Endothelial cell of umbilical vein (primary cell): ENCODE data around the gene MEIOSIN. TPM values are rescaled to one million over a fixed set of nuclear protein-coding genes. Genes with fewer than 3 reads are reported as not detected.

Experiments
- BruUV-seq: library from RNA; stranded (reverse); fragments of 400-500 nt; replicated peaks from 2 replicates; lab custom pipeline; 2021; lab: Mats Ljungman, UMichigan
- CTCF ChIA-PET: fragments of 300-600, 350-600 bp; sonication (Branson Sonifier 250); formaldehyde crosslinking; loops from one replicate; lab custom pipeline; 2021; ENCODE audit warnings: antibody characterized with exemption, inconsistent platforms; lab: Charles Lee
- POLR2A ChIA-PET: fragments of 300-600, 350-600 bp; sonication (Branson Sonifier 250); formaldehyde crosslinking; loops from one replicate; lab custom pipeline; 2021; ENCODE audit warnings: antibody characterized with exemption, inconsistent platforms; lab: Charles Lee
- DNase-seq: peaks from one replicate; pipeline ENCODE4 v3.0.0-alpha.2; 2011; ENCODE audit warnings: low read depth, low spot score
- FAIRE-seq: peaks from 2 replicates; lab custom pipeline; 2011; peaks lifted over from hg19 to GRCh38; lab: Jason Lieb, UNC
- H2AFZ ChIP-seq: 2 replicates; pipeline ENCODE4 v1.6.0; 2012; ENCODE audit warnings: low read depth, low read length, control low read depth, inconsistent platforms
- H3K27ac ChIP-seq: 2 replicates; pipeline ENCODE4 v1.5.1; 2011; ENCODE audit warnings: low read depth, mild to moderate bottlenecking, control low read depth, low read length, moderate library complexity; ENCODE audit not compliant: insufficient read depth
- H3K27me3 ChIP-seq, 2 experiments: 2 replicates each; pipeline versions ENCODE4 v1.6.0 to v1.6.1; 2011; ENCODE audit warnings: low read length in 2 of 2, mixed read lengths in 1 of 2; ENCODE audit not compliant: control insufficient read depth in 2 of 2, insufficient read depth in 2 of 2
- H3K36me3 ChIP-seq, 2 experiments: 2 replicates in 1 of 2; 3 replicates in 1 of 2; pipeline ENCODE4 v1.5.1; 2011; ENCODE audit warnings: low read length in 2 of 2, mild to moderate bottlenecking in 1 of 2, moderate library complexity in 1 of 2; ENCODE audit not compliant: control insufficient read depth in 2 of 2, insufficient read depth in 2 of 2; ENCODE audit errors: extremely low read depth in 1 of 2
- H3K4me1 ChIP-seq: 3 replicates; pipeline ENCODE4 v1.5.1; 2011; ENCODE audit warnings: mild to moderate bottlenecking, low read length; ENCODE audit not compliant: control insufficient read depth, insufficient read depth; ENCODE audit errors: extremely low read depth
- H3K4me2 ChIP-seq: 2 replicates; pipeline ENCODE4 v1.6.1; 2011; ENCODE audit warnings: low read length, control low read depth, mixed read lengths; ENCODE audit not compliant: insufficient read depth
- H3K4me3 ChIP-seq, 3 experiments: fragments of 200-600 bp in 1 of 3; sonication (generic), shearing (Covaris generic) in 1 of 3; replicated peaks in 1 of 3; 2 replicates each; pipeline ENCODE4 v1.5.1; 2011 to 2016; ENCODE audit warnings: control low read depth in 3 of 3, low read length in 3 of 3, mild to moderate bottlenecking in 2 of 3, inconsistent platforms in 1 of 3, low read depth in 1 of 3, moderate library complexity in 1 of 3; ENCODE audit not compliant: insufficient read depth in 1 of 3
- H3K79me2 ChIP-seq: 2 replicates; pipeline ENCODE4 v1.6.0; 2012; ENCODE audit warnings: low read length, inconsistent platforms; ENCODE audit not compliant: control insufficient read depth, insufficient read depth
- H3K9ac ChIP-seq: replicated peaks from 2 replicates; pipeline ENCODE3; 2011; ENCODE audit warnings: low read length, control low read depth; ENCODE audit not compliant: insufficient read depth; ENCODE audit errors: extremely low read depth
- H3K9me1 ChIP-seq: replicated peaks from 3 replicates; pipeline ENCODE4 v1.6.0; 2011; ENCODE audit warnings: mild to moderate bottlenecking, low read length; ENCODE audit not compliant: control insufficient read depth, insufficient read depth; ENCODE audit errors: extremely low read depth
- H3K9me3 ChIP-seq: replicated peaks from 2 replicates; pipeline ENCODE4 v1.5.1; 2012; ENCODE audit warnings: low read length, inconsistent platforms; ENCODE audit not compliant: control insufficient read depth, insufficient read depth
- H4K20me1 ChIP-seq: replicated peaks from 2 replicates; pipeline ENCODE3; 2011; ENCODE audit warnings: mild to moderate bottlenecking, low read length; ENCODE audit not compliant: control insufficient read depth, insufficient read depth; ENCODE audit errors: extremely low read depth
- EZH2 ChIP-seq: IDR thresholded peaks from 2 replicates; pipeline ENCODE4 v1.6.1; 2012; ENCODE audit warnings: borderline replicate concordance, low read depth, mild to moderate bottlenecking, moderate library complexity, low read length, inconsistent platforms; ENCODE audit not compliant: severe bottlenecking
- FOS ChIP-seq: IDR thresholded peaks from 2 replicates; pipeline ENCODE4 v1.6.1; 2011; ENCODE audit warnings: mild to moderate bottlenecking, low read length, moderate library complexity, borderline replicate concordance; ENCODE audit not compliant: insufficient read depth
- GATA2 ChIP-seq: IDR thresholded peaks from 2 replicates; pipeline ENCODE4 v1.7.0; 2011; ENCODE audit warnings: low read depth, mild to moderate bottlenecking, moderate library complexity, mixed read lengths, low read length; ENCODE audit not compliant: insufficient read length, insufficient read depth
- JUN ChIP-seq: IDR thresholded peaks from 2 replicates; pipeline ENCODE4 v1.6.1; 2011; ENCODE audit warnings: borderline replicate concordance, low read depth; ENCODE audit not compliant: insufficient read length, insufficient read depth
- MYC ChIP-seq: IDR thresholded peaks from one replicate; pipeline ENCODE4 v1.6.1; 2011; ENCODE audit warnings: mild to moderate bottlenecking, low read depth, low read length
- POLR2A ChIP-seq: IDR thresholded peaks from 2 replicates; pipeline ENCODE4 v1.6.1; 2012; ENCODE audit warnings: low read depth, mild to moderate bottlenecking, control low read depth, low read length
- POLR2AphosphoS5 ChIP-seq: IDR thresholded peaks from 2 replicates; pipeline ENCODE4 v1.6.1; 2012; ENCODE audit warnings: low read depth, mild to moderate bottlenecking, control low read depth, low read length, moderate library complexity; ENCODE audit not compliant: insufficient read depth
- dilution Hi-C: fragments of 300-500 bp; cut with MboI; formaldehyde crosslinking; loops from one replicate; pipeline ENCODE4 v1.15.0; 2019; ENCODE audit warnings: low sequenced_read_pairs; ENCODE audit not compliant: extremely low pct_ligation_motif_present
- intact Hi-C: fragments of 100-400 bp; cut with micrococcal nuclease; formaldehyde crosslinking; loops from one replicate; pipeline ENCODE4 v1.10.0; 2022
- polyA plus RNA-seq, 4 experiments: library from polyadenylated mRNA; depleted of rRNA in 3 of 4; stranded (reverse) in 3 of 4; unstranded in 1 of 4; fragments of >200 nt; gene quantifications; 2 replicates each; pipeline versions ENCODE4 v1.2.1 to v1.2.3, GENCODE V29; 2011 to 2012; ENCODE audit warnings: missing spikeins in 1 of 4
- total RNA-seq: library from RNA; stranded (reverse); gene quantifications from 2 replicates; pipeline ENCODE4 v1.2.3, GENCODE V29; 2021
- TF ChIP-seq, protein P1 (sequence below), 2 donors: IDR thresholded peaks; 1 replicate in 1 of 2; 2 replicates in 1 of 2; pipeline ENCODE4 v1.5.1; 2011; ENCODE audit warnings: low read length in 2 of 2, mild to moderate bottlenecking in 2 of 2, moderate library complexity in 2 of 2, control low read depth in 1 of 2, inconsistent platforms in 1 of 2, low read depth in 1 of 2; ENCODE audit not compliant: insufficient read depth in 1 of 2; ENCODE audit errors: extremely low read depth in 1 of 2
- TF ChIP-seq, protein P2 (sequence below): IDR thresholded peaks from 2 replicates; pipeline ENCODE4 v1.6.1; 2011; ENCODE audit not compliant: insufficient read depth, insufficient read length

Gene MEIOSIN
- total and polyA plus RNA-seq, 2 donors (not counting 3 experiments of a cell fraction or from before 2014, with no cell fraction given), result not detected

DNA sequence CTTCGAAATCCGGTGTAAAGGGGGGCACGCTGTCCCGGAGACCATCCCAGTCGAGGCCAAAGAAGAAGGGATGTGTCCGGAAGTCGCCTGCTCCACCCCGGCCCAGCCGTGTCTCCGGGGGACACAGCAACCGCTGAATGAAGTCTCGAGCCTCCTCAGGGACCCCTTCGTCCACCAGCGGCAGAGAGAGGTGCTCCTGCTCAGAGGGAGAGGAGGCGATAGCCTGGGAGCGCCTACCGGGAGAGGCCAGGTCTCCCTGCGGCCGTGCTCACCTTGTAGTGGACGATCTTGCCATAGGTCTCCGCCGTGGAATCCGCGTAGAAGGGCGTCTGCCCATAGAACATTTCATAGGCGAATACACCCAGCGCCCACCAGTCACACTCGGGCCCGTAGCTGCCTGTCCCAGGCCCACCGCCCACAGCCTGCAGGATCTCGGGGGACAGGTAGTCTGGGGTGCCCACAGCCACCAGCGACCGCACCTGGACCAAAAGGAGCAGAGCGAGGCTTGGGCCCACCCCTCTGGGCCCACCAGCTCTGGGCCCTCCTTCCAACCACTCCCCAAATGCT, 44.2 kb downstream of the MEIOSIN start:
- no peak overlapping the region for H3K4me3 ChIP-seq
- H3K27ac ChIP-seq, result no peak overlapping the region
- DNase-seq (no peak), FAIRE-seq (no peak)
- H3K4me1 ChIP-seq, result peaks cover 5% of the 10 kb centered on the region
- no peak overlapping the region for H3K9ac ChIP-seq
- POLR2A ChIA-PET, result no interaction called here
- no peaks in the 10 kb centered on the region for H3K9me3 ChIP-seq
- TF ChIP-seq MYC, result no peak
- no peak for TF ChIP-seq GATA2
- TF ChIP-seq EZH2, result no peak
- TF ChIP-seq POLR2A, result no peak
- no peak for TF ChIP-seq FOS
- BruUV-seq, result no TSS peak
- no peak overlapping the region for H2AFZ ChIP-seq
- no peaks in the 10 kb centered on the region for H3K9me1 ChIP-seq
- no peaks in the 10 kb centered on the region for H4K20me1 ChIP-seq
- H3K79me2 ChIP-seq, result no peaks in the 10 kb centered on the region
- intact Hi-C loops (no loop called here), dilution Hi-C loops (no loop called here)
- peaks cover 3 to 15% of the 10 kb centered on the region in 2 experiments for H3K36me3 ChIP-seq
- no peak overlapping the region for H3K4me2 ChIP-seq
- CTCF ChIA-PET, result no interaction called here
- H3K27me3 ChIP-seq, result no peaks in the 10 kb centered on the region

DNA sequence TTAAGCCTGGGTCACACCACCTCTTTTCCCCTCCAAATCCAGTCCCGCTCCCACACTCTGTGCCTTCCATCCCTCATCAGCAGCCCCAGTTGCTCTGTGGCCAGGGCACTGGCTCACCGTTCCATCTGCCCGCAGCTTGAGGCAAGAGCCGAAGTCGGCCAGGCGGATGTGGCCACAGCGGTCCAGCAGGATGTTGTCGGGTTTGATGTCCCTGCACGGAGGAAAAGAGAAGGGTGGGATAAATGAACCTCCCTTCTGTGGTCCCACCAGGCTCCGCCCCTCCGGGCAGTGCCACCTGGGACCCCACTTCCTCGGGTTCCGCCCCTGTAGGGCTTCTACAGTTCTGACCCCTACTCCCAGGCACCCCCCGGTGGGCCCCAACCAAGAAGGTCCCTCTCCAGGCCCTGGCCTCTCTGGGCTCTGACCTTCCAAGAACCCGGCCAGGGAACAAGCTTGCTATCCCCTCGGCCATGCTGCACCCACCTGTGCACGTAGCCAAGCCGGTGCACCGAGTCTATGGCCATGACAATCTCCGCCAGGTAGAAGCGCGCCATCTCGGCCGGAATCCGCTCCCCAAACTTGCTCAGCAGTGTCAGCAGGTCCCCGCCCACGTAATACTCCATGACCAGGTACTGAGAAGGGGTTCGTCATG, 44.9 kb downstream of the MEIOSIN start:
- H3K27me3 ChIP-seq, result no peaks in the 10 kb centered on the region
- H3K4me2 ChIP-seq, result no peak overlapping the region
- DNase-seq (no peak), FAIRE-seq (no peak)
- no peak overlapping the region for H2AFZ ChIP-seq
- dilution Hi-C loops (no loop called here), intact Hi-C loops (no loop called here)
- POLR2A ChIA-PET, result no interaction called here
- no peaks in the 10 kb centered on the region for H3K9me3 ChIP-seq
- BruUV-seq, result no TSS peak
- H3K79me2 ChIP-seq, result no peaks in the 10 kb centered on the region
- peaks cover 5% of the 10 kb centered on the region for H3K4me1 ChIP-seq
- H3K9me1 ChIP-seq, result no peaks in the 10 kb centered on the region
- H3K36me3 ChIP-seq, result peaks cover 3 to 15% of the 10 kb centered on the region in 2 experiments
- no peak overlapping the region for H3K4me3 ChIP-seq
- H3K27ac ChIP-seq, result no peak overlapping the region
- TF ChIP-seq, protein P1, sequence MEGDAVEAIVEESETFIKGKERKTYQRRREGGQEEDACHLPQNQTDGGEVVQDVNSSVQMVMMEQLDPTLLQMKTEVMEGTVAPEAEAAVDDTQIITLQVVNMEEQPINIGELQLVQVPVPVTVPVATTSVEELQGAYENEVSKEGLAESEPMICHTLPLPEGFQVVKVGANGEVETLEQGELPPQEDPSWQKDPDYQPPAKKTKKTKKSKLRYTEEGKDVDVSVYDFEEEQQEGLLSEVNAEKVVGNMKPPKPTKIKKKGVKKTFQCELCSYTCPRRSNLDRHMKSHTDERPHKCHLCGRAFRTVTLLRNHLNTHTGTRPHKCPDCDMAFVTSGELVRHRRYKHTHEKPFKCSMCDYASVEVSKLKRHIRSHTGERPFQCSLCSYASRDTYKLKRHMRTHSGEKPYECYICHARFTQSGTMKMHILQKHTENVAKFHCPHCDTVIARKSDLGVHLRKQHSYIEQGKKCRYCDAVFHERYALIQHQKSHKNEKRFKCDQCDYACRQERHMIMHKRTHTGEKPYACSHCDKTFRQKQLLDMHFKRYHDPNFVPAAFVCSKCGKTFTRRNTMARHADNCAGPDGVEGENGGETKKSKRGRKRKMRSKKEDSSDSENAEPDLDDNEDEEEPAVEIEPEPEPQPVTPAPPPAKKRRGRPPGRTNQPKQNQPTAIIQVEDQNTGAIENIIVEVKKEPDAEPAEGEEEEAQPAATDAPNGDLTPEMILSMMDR (IDR thresholded peaks at IDR 0.05; ENCODE audit: extremely low read depth in 1 of 2, insufficient read depth in 1 of 2, low read depth in 1 of 2, low read length in 2 of 2), result no peak
- no peak for TF ChIP-seq POLR2AphosphoS5
- no peak for TF ChIP-seq POLR2A
- TF ChIP-seq MYC, result no peak
- no peak for TF ChIP-seq GATA2
- TF ChIP-seq, protein P2, sequence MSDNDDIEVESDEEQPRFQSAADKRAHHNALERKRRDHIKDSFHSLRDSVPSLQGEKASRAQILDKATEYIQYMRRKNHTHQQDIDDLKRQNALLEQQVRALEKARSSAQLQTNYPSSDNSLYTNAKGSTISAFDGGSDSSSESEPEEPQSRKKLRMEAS, result no peak
- TF ChIP-seq EZH2, result no peak
- no peak for TF ChIP-seq JUN
- no peak for TF ChIP-seq FOS
- H3K9ac ChIP-seq, result no peak overlapping the region
- CTCF ChIA-PET, result no interaction called here
- H4K20me1 ChIP-seq, result no peaks in the 10 kb centered on the region
